ENCODE results near the gene B3GNT7.
"Not testable (repeated sequence)": the region's sequence is repeated elsewhere in the genome, so short reads cannot be mapped to it uniquely, and the experiment has no call there.

The B3GNT7 gene

DNA sequence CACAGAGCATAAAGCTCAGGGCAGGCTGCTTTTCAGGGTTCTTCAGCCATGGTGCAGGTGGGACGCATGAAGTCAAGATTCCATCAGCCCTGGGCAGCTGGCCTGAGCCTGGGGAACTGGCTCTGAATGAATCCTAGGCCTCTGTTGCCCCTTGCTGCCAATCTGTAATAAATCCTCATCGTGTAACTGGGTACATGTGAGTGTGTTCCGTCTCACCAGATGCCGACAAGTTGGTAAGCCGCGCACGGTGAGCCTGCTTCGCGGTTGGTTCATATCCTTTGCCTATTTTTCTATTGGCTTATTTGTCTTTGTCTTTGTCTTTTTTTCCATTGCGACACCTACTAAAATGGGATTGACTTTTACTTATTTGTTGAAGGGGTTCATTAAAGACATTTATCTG lies 27.7 kb downstream of the B3GNT7 start:
- in situ Hi-C loops (cut with MboI; ENCODE audit: low sequenced_read_pairs): no loop called here

DNA sequence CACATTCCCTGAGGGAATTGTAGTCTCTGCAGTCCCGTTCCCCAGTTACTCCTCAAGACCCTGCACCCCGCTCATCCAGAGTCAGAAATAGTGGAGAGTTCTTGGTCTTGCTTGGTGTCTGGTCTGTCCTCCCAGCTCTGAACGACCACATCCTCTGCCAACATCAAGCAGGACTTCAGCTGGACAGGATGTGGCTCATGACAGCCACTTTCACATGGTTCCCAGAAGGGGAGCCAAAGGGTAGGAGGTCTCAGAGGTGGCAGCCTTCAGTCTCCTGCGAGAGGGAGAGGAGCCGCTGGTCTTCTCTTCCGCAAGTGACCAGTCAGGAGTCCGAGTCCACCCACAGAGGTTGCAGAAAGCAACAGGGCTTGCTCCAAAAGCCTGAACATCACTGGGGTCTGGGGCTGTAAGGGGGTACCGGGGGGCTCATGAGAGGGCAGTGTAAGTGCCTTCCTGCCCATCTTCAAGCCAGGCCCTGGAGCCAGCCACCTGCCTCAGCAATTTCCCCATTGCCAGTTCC lies 29.8 kb downstream of the B3GNT7 start:
- in situ Hi-C loops (cut with MboI; ENCODE audit: low sequenced_read_pairs): no loop called here

DNA sequence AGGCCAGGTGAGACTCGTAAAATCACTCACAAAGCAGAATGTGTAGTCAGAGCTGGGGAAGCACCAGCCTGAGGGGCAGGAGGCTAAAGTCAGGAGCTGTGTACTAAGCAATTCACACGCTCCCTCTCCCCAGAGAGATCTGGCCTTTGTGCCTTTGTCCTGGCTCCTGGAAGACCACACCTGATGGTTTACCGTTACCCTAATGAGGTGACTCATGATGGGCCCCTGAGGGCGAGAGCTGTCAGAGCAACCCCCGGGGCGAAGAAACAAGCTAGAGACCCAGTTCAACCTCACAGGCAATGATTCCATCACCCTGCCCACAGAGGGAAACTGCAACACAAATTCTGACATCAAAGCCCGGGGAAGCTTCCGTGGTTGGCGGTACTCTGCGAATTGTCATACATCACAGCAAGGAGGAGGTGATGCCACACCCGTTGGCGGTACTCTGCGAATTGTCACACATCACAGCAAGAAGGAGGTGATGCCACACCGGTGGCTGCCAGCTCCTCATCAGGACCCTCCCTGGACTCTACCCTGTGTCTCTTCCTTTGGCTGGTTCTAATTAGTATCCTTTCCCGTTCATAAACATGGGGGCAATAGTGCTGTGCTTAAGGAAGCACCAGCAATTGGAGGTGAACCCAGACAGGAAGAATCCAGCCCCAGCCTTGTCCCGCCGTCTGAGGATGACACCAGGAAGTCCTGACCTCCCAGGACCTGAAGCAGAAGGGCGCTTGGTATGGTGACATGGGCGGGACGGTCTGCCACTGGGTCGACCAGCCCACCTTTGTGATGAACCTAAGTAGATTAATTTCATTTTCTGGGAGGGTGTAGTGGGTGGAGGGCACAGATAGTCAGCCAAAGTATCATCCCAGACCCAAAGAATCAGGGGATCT lies 30.5 kb downstream of the B3GNT7 start:
- in situ Hi-C loops (cut with MboI; ENCODE audit: low sequenced_read_pairs): no loop called here

DNA sequence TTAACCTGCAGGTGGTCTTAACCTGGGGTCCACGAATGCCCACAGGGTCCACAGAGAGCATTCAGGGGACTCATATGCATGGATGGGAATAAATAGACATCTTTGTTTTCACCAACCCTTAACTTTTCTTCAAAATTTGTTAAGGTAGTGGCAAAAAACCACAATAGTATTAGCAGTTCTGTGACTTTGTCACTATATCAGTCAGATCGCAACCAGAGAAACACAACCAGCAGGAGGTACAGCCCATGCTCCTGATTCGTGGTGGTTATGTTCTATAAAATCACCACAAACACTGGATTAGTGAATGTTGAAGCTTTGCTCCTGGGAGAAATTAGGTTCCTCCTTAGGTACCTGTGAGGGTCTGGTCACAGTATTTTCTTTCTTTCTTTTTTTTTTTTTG lies 31.6 kb downstream of the B3GNT7 start:
- in situ Hi-C loops (cut with MboI; ENCODE audit: low sequenced_read_pairs): no loop called here

DNA sequence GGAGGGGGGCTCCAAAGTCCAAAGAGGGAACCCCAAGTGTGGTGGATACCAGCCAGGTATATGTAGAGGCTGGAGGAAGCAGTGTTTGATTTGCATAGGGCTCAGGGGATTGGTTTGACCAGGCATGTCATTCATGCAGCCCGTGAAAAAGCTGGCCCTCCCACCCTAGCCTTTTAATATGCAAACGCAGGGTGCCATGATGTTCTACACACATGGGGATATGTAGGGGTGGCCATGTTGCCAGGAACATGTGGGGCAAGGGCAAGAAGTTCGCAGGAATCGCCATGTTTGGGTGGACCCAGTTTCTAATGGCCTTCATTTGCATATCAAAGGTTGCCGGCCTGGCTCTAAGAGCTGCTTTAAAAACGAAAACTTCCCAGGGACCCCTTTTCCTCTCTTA lies 33.6 kb downstream of the B3GNT7 start:
- in situ Hi-C loops (cut with MboI; ENCODE audit: low sequenced_read_pairs): no loop called here

DNA sequence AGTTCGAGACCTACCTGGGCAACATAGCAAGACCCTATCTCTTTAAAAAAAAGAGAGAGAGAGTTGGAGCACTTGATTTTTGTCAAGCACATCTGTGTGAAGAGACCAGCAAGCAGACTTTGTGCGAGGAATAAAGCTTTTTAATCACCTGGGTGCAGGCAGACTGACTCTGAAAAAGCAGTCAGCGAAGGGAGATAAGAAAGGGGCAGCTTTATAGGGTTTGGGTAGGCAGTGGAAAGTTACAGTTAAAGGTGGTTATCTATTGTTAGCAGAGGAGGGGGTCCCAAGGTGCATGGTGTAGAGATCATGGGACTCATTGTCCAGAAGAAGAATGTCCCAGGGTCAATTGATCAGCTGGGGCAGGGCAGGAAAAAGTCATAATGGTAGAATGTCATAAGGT lies 34.4 kb downstream of the B3GNT7 start:
- in situ Hi-C loops (cut with MboI; ENCODE audit: low sequenced_read_pairs): no loop called here

DNA sequence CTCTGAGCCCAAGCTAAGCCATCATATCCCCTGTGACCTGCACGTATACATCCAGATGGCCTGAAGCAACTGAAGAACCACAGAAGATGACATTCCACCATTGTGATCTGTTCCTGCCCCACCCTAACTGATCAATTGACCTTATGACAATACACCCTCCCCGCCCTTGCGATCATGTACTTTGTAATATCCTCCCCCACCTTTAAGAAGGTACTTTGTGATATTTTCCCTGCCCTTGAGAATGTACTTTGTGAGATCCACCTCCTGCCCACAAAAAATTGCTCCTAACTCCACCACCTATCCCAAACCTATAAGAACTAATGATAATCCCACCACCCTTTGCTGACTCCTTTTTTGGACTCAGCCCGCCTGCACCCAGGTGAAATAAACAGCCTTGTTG lies 34.9 kb downstream of the B3GNT7 start:
- in situ Hi-C loops (cut with MboI; ENCODE audit: low sequenced_read_pairs): not testable (repeated sequence)

DNA sequence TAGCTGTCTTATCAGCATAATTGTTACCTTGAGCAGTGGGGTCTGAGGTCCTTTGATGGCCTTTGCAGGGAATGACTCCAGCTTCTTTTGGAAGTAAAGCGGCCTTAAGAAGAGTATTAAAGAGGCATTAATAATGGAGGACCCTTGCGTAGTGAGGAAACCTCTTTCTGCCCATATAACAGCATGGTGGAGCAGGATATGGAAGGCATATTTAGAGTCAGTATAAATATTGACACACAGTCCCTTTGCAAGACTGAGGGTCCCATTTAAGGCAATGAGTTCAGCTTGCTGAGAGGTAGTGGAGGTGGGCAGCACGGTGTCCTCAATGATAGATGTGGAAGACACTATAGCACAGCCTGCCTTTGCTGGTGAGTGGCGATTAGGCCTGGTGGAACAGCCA lies 36.1 kb downstream of the B3GNT7 start:
- in situ Hi-C loops (cut with MboI; ENCODE audit: low sequenced_read_pairs): no loop called here

DNA sequence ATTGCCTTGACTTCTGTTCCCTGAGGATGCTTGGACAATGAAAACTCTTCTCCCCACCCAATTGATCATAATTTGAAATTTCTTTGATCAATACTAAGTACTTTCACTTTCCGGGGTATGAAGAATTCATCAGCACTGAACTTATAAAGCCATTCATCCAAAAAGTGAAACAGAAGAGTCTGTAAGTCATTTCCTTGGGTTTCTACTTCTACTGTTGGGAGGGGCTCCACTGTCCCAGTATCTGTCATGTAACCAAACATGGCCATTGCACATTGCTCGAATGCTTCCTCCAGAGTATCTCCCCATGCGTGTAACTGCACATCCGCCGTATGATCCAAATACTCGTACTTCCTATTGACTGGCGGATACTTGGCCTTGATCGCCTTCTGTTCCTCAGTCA lies 38.5 kb downstream of the B3GNT7 start:
- in situ Hi-C loops (cut with MboI; ENCODE audit: low sequenced_read_pairs): no loop called here

DNA sequence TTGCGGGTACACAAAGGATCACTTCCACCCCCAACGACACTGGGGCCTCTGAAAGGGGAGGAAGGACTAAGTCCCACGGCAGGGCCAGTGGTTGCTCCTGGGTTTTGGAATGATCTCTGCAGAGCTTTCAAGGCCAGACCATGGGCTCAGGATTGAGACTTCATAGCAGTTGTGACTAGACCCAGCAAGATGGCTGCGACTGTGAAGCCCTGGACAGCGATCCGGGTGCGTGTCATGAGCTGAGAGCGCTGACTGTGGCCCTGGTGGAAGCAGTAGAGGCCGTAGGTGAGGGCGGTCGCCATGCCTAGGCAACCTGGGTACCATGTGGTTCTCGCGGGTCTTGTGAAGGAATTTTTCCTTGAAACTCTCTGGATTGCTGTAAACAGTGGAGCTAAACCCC lies 41.4 kb downstream of the B3GNT7 start:
- in situ Hi-C loops (cut with MboI; ENCODE audit: low sequenced_read_pairs): no loop called here

DNA sequence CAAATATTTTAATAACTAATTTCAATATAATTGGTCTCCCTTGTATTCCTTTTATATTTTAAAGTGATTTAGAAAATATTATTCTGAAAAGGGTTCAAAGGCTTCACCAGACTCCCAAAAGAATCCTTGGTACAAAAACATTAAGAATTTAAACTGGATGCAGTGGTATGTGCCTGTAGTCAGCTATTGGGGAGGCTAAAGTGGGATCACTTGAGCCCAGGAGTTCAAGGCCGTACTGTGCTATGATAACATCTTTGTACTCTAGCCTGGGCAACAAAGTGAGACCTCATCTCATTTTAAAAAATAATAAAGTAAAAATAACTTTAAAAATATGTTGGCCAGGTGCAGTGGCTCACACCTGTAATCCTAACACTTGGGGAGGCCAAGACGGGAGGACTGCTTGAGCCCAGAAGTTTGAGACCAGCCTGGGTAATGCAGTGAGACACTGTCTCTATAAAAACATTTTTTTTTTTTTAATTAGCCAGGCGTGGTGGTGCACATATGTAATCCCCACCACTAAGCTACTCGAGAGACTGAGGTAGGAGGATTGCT lies 54.1 kb downstream of the B3GNT7 start:
- in situ Hi-C loops (cut with MboI; ENCODE audit: low sequenced_read_pairs): no loop called here

DNA sequence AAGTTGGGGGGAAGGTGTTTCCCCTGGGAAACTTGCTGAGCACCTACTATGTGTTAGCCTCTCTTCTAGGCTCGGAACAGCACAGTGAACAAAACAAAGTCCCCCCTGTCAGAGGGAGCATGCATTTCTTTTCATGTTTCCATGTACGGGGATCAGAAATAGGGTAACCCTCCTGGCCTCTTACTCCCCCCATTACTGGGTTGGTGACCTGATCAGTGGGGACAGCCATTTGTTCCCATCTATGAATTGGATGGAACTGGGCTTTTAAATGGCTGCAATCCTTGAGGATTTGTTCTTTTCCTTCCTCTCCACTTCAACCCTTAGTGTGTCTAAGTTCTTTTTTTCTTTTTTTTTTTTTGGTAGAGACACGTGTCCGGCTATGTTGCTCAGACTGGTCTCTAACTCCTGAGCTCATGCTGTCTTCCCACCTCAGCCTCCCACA lies 55.1 kb downstream of the B3GNT7 start:
- in situ Hi-C loops (cut with MboI; ENCODE audit: low sequenced_read_pairs): no loop called here
